Stimulated activated CD8-positive, alpha-beta memory T cell treated with anti-CD3 and anti-CD28 coated beads, Interleukin-7, amount 100 ng/mL, for 1 hour (primary cell): ENCODE results near the gene EMP2.

Source experiments
- DNase-seq, 2 donors: peaks; one replicate each; pipeline ENCODE4 v3.0.0-alpha.2; 2020; ENCODE audit warnings: low read depth in 2 of 2

EMP2 gene

GRCh38 chr16:10485698-10486382 is 94.6 kb downstream of the EMP2 start:
- DNase-seq = no peak

- DNase-seq = no peak
Observed at GRCh38 chr16:10485159-10485558, 95.2 kb downstream of the EMP2 start.

DNA sequence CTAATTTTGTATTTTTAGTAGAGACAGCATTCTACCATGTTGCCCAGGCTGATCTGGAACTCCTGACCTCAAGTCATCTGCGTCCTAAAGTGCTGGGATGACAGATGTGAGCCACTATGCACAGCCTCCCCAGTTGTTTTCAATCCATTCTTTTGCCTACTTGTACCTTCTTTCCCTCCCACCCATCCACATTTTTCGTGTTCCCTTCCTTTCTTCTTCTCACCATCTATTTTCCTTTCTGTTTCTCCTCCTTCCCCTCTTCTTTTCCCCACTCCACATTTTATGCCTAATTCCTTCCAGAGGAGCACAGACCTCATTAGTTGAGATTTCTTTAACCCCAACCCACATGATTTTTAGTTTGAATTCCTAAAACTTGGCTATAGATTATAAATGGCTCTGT is 100.2 kb downstream of the EMP2 start:
- no peak for DNase-seq
